CD4-positive, alpha-beta T cell treated with Interferon gamma for 1 hour (primary cell): ENCODE results near the gene PDS5A.
A peak's percentile ranks its signal among the peaks of the same experiment; 100 is the strongest.
"Not testable (repeated sequence)": the region's sequence is repeated elsewhere in the genome, so short reads cannot be mapped to it uniquely, and the experiment has no call there.

Experiments
- DNase-seq: peaks from one replicate; pipeline ENCODE4 v3.0.0-alpha.2; 2020

PDS5A gene

GRCh38 chr4:39977489-39978377 lies at the start of gene PDS5A:
PDS5A (minus strand) TSS chr4:39977911; CDS start chr4:39976577, 1,334 bp downstream.
- peak; percentile 89 for DNase-seq

GRCh38 chr4:40024049-40024448 lies 46.3 kb upstream of the PDS5A start:
- DNase-seq: not testable (repeated sequence)

DNA sequence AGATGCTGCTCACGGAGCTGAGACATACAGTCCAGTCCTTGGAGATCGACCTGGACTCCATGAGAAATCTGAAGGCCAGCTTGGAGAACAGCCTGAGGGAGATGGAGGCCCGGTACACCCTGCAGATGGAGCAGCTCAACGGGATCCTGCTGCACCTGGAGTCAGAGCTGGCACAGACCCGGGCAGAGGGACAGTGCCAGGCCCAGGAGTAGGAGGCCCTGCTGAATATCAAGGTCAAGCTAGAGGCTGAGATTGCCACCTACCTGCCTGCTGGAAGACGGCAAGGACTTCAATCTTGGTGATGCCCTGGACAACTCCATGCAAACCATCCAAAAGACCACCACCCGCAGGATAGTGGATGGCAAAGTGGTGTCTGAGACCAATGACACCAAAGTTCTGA lies 43.4 kb upstream of the PDS5A start:
- not testable (repeated sequence) for DNase-seq

GRCh38 chr4:40020221-40020620 lies 42.5 kb upstream of the PDS5A start:
- DNase-seq: no peak

DNA sequence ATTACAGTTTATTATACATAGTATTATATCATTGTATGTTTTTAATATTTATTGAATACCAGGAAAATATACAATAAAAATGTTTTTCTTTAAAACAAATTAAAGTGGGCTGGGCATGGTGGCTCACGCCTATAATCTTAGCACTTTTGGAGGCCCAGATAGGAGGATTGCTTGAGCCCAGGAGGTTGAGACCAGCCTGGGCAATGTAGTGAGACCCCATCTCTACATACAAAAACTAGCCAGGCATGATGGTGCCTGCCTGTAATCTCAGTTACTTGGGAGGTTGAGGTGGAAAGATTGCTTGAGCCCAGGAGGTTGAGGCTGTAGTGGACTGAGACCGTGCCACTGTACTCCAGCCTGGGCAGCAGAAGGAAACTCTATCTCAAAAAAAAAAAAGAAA lies 38.3 kb upstream of the PDS5A start:
- no peak for DNase-seq

DNA sequence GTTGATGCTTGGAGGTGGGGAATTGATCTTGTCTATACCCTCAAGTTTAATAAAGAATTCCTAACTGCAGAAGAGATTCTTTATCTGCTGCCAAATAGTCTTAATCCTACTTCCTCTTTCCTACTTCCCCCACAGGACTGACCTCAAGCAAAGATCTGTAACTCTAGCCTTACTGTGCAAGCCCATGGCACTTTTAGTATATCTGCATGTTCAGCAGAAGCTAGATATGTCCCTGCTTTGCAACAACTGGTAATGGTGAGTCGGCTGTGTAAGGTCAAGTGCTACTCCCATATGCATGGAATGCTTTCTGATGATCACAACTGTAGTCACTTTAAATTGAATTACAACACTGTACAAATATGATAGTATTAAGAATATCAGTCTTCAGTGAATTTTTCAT lies 26.3 kb upstream of the PDS5A start:
- DNase-seq: no peak

- no peak for DNase-seq
Measured at GRCh38 chr4:40000711-40001110, 23.0 kb upstream of the PDS5A start.

DNA sequence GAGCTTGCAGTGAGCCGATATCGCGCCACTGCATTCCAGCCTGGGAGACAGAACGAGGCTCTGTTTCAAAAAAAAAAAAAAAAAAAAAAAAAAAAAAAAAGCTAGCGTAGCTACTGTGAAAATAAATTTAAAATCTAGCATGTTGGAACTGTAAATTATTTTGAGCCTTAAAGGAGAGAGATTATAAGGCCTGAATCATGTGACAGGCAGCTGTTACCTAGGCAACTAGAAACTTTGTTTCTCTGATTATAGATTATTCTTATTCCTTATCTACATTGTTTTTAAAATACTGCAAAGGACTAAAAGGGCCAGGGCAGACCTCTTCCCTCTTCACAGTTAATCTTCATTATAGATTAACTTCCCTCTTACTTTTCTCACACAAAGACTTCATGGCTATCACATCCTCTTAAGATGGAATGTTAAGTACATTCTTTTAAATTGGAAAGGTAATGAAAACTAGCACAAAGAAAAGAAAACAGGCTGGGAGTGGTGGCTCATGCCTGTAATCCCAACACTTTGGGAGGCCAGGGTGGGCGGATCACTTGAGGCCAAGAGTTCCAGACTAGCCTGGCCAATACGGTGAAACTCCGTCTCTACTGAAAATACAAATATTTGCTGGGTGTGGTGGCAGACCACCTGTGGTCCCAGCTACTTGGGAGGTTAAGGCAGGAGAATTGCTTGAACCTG lies 21.1 kb upstream of the PDS5A start:
- no peak for DNase-seq

DNA sequence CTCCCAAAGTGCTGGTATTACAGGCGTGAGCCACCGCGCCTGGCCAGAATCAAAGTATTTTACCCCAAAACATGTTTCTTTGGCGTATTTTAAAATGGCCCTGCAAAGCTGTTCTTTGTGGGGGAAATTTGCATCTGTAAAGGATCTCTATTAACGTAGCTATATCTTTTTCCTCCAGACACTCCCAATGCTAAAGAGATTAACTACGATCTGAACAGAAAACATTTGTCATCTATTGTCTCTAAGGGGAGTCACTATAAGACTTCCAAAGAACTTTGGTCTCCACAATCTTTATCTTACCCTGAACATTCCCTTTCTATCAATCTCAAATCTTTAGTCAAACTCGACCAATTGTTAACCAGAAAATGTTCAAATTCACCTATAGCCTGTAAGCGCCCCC lies 19.1 kb upstream of the PDS5A start:
- no peak for DNase-seq

GRCh38 chr4:39994406-39994805 lies 16.7 kb upstream of the PDS5A start:
- no peak for DNase-seq

DNA sequence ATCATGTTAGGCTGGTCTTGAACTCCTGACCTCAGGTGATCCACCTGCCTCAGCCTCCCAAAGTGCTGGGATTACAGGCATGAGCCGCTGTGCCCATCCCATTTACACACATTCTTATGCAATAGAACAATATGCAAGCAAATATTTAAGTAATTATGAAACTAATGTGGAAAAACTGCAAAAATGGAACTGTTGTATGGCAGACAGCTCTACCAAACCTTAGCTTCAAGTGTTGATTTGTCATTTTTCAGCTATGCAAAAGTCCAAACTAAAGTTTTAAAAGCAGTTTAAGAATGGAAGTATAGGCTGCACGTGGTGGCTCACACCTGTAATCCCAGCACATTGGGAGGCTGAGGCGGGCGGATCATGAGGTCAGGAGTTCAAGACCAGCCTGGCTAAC lies 11.7 kb upstream of the PDS5A start:
- not testable (repeated sequence) for DNase-seq

- DNase-seq: no peak
Measured at GRCh38 chr4:39987485-39987884, 9.8 kb upstream of the PDS5A start.

GRCh38 chr4:39978904-39979303 lies 1.2 kb upstream of the PDS5A start:
- DNase-seq: no peak

DNA sequence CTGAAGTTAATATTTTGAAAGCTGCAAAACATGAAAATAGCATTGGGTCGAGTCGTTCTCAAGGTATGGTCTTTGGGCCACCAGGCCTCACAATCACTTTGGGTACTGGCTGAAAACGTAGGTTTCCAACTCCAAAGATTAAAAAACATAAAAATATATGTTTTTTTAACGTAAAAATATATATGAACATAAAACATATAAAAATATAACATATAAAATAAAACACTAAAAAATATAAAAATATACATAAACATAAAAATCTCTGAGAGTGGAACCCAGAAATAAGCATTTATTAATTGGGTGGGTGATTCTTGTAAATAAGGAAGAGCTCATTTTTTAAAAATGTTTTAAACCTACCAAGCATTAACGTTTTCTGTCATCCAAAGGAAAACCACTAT lies 666 bp upstream of the PDS5A start:
- DNase-seq: no peak

DNA sequence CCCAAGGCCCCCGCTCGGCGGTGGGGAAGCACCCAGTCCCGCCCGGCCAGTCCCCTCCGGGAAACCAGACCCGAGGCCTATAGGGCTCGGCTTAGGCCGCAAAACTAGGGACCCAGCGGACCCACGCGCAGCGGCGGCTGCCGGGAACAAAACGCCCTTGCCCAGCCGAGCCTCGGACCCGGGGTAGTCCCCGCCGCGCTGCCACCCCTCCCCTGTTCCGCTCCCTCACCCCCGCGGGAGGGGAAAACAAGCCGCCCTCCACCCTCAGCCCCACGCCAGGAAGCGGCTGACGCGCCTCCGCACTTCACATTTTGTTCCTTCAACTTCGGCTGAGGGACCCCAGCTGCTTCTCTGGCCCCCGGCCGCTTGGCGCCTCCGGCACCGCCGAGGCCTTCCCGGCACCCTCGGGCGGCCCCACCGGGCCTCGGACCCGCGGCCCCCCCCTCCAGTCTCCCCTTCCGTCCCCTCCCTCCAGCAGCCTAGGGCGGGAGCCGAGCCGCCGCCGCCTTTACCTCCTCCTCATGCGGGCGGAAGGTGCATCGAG lies 694 bp downstream of the PDS5A start:
- peak; percentile 32 for DNase-seq

- DNase-seq: peak; percentile 70
Measured at GRCh38 chr4:39976141-39976944, 1.4 kb downstream of the PDS5A start.

DNA sequence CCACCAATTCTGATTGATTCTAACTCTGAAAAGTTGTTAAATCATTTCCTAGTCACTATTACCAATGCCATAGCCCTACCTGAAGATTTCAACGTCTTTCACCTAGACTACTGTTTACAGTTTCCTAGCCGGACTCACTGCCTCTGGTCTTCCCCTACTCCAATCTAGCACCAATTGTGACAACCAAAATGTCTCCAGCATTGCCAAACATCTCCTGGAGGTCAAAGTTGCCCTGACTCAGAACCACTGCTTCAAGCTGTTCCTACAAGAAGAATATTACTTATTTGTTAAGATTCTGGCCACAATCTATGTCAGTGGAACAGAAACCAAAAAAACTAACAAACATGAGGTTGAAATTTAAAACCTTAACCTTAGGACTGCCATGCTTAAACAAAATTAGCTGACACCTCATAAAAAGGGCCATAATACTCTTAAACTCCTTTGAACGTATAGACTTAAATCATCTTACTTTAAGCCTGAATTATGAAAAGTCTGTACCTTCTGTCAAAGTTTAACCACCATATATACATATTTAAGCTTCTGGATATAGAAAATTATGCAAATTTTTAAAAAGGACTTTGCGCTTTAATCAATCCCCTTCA lies 2.1 kb downstream of the PDS5A start:
- DNase-seq: no peak

DNA sequence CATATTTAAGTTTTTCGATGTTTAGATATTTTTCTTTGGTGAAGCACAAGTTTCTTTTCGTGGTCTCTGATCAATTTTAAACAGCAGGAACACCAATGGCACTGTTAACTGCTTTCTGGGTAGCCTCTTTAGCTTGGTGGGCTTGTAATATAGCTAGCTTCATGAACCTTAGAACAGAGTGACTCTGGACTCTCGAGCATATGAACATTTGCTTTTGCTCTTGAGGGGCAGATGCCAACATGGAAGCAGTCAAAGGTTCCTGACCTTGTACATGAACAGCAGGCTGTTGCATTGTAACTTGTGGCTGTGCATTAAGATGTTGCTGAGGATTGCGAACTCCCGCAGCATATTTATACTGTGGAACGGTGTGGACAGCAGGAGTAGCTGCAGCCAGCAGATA lies 4.7 kb downstream of the PDS5A start:
- not testable (repeated sequence) for DNase-seq

DNA sequence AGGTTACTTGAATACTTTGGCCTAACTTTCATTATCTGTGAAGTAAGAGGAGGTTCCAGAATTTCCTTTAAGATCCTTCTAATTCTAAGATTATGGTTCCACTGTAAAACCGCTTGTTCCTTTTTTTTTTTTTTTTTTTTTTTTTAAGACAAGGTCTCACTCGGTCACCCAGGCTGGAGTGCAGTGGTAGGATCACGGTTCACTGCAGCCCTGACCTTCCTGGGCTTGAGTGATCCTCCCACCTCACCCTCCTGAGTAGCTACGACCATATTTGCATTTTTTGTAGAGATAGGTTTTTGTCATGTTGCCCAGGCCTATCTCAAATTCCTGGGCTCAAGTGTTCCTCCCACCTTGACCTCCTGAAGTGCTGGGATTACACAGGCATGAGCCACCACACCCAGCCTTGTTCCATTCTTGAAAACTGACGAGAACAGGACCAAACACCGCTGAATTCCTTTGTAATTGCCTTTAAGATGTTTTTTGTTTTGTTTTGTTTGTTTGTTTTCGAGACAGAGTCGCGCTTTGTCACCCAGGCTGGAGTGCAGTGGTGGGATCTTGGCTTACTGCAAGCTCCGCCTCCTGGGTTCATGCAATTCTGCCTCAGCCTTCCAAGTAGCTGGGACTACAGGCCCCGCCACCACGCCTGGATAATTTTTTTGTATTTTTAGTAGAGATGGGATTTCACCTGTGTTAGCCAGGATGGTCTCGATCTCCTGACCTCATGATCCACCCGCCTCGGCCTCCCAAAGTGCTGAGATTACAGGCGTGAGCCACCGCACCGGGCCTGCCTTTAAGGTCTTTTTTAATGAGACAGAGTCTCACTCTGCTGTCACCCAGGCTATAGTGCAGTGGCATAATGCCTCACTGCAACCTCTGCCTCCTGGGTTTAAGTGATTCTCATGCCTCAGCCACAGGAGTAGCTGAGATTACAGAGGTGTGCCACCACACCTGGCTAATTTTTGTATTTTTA lies 6.8 kb downstream of the PDS5A start:
- DNase-seq: peak; percentile 5

DNA sequence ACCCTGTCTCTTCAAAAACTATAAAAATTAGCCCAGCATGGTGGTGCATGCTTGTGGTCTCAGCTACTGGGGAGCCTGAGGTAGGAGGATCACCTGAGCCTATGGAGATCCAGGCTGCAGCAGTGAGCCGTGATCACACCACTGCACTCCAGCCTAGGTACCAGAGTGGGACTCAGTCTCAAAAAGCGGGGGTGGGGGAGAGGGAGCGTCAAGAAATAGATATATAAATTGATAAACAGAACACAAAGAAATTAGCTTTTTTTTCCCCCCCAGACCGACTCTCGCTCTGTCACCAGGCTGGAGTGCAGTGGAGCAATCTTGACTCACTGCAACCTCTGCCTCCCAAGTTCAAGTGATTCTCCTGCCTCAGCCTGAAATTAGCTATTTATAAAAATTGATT lies 14.1 kb downstream of the PDS5A start:
- DNase-seq: no peak

GRCh38 chr4:39961311-39961877 lies 16.3 kb downstream of the PDS5A start:
- DNase-seq: no peak
